ENCODE results near the gene GPC6.

DNA sequence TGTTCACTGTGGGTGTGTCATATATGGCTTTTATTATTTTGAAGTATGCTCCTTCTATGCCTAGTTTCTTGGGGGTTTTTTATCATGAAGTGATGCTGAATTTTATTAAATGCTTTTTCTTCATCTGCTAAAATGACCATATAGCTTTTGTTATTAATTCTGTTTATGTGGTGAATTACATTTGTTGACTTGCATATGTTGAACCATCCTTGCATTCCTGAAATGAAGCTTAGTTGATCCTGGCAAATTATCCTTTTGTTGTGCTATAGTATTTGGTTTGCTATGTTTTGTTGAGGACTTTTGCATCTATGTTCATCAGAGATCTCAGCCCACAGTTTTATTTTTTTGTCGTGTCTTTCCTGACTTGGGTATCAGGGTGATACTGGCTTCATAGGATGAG, 12.1 kb downstream of the GPC6 start:
- TF ChIP-seq, protein P1, sequence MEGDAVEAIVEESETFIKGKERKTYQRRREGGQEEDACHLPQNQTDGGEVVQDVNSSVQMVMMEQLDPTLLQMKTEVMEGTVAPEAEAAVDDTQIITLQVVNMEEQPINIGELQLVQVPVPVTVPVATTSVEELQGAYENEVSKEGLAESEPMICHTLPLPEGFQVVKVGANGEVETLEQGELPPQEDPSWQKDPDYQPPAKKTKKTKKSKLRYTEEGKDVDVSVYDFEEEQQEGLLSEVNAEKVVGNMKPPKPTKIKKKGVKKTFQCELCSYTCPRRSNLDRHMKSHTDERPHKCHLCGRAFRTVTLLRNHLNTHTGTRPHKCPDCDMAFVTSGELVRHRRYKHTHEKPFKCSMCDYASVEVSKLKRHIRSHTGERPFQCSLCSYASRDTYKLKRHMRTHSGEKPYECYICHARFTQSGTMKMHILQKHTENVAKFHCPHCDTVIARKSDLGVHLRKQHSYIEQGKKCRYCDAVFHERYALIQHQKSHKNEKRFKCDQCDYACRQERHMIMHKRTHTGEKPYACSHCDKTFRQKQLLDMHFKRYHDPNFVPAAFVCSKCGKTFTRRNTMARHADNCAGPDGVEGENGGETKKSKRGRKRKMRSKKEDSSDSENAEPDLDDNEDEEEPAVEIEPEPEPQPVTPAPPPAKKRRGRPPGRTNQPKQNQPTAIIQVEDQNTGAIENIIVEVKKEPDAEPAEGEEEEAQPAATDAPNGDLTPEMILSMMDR (IDR thresholded peaks at IDR 0.05; ENCODE audit: low read length), result no peak
- TF ChIP-seq EZH2 (IDR thresholded peaks at IDR 0.05; ENCODE audit: borderline replicate concordance, low read length), result no peak

Data from OCI-LY1 (cell line).